SK-N-SH treated with all-trans-retinoic acid at 6 μM for 48 hours (cell line): ENCODE results near the gene LGR5.

Source experiments
- ATAC-seq: fragments of 200-7000 bp; cut with Tn5 transposase; 3 replicates; pipeline ENCODE4 v1.9.1; 2020; ENCODE audit warnings: mild to moderate bottlenecking, moderate library complexity
- ARNTL ChIP-seq: fragments of 450-650 bp; formaldehyde crosslinking; IDR thresholded peaks from 2 replicates; pipeline ENCODE4 v1.5.0; 2020; ENCODE audit warnings: low read depth, mild to moderate bottlenecking, moderate library complexity, borderline replicate concordance
- BACH2 ChIP-seq: fragments of 250-450 bp; sonication (Bioruptor Pico); IDR thresholded peaks from 2 replicates; pipeline ENCODE4 v1.9.0; 2021; ENCODE audit warnings: mild to moderate bottlenecking, borderline replicate concordance
- CSDC2 ChIP-seq: fragments of 250-450 bp; sonication (Bioruptor Pico); IDR thresholded peaks from 2 replicates; pipeline ENCODE4 v1.5.0; 2020; ENCODE audit warnings: mild to moderate bottlenecking, moderate library complexity
- CSRNP3 ChIP-seq: fragments of 250-450 bp; sonication (Bioruptor Pico); IDR thresholded peaks from 2 replicates; pipeline ENCODE4 v1.5.1; 2021; ENCODE audit warnings: mild to moderate bottlenecking, moderate library complexity
- GLIS3 ChIP-seq: fragments of 250-450 bp; sonication (Bioruptor Pico); IDR thresholded peaks from 2 replicates; pipeline ENCODE4 v1.5.0; 2020; ENCODE audit warnings: mild to moderate bottlenecking, moderate library complexity
- ISL1 ChIP-seq: fragments of 250-450 bp; sonication (Bioruptor Pico); IDR thresholded peaks from 2 replicates; pipeline ENCODE4 v2.1.2; 2022; ENCODE audit warnings: mild to moderate bottlenecking, moderate library complexity
- OSR1 ChIP-seq: fragments of 250-450 bp; sonication (Bioruptor Pico); IDR thresholded peaks from 2 replicates; pipeline ENCODE4 v1.8.0; 2022; ENCODE audit warnings: moderate library complexity, mild to moderate bottlenecking, inconsistent platforms
- PATZ1 ChIP-seq: fragments of 250-450 bp; sonication (Bioruptor Pico); IDR thresholded peaks from 2 replicates; pipeline ENCODE4 v1.8.0; 2020; ENCODE audit warnings: mild to moderate bottlenecking, moderate library complexity, borderline replicate concordance
- PPARA ChIP-seq: fragments of 250-450 bp; sonication (Bioruptor Pico); IDR thresholded peaks from 2 replicates; pipeline ENCODE4 v1.5.0; 2020; ENCODE audit warnings: mild to moderate bottlenecking, borderline replicate concordance
- RARB ChIP-seq: fragments of 250-450 bp; sonication (Bioruptor Pico); IDR thresholded peaks from 2 replicates; pipeline ENCODE4 v1.8.0; 2021; ENCODE audit warnings: mild to moderate bottlenecking, moderate library complexity
- SNAI2 ChIP-seq: fragments of 250-450 bp; sonication (Bioruptor Pico); IDR thresholded peaks from 2 replicates; pipeline ENCODE4 v1.5.0; 2020; ENCODE audit warnings: mild to moderate bottlenecking, moderate library complexity
- TCF4 ChIP-seq: fragments of 250-450 bp; sonication (Bioruptor Pico); IDR thresholded peaks from 2 replicates; pipeline ENCODE4 v1.8.0; 2021; ENCODE audit warnings: mild to moderate bottlenecking, moderate library complexity, borderline replicate concordance
- TOX ChIP-seq: fragments of 250-450 bp; sonication (Bioruptor Pico); IDR thresholded peaks from 2 replicates; pipeline ENCODE4 v1.8.0; 2021; ENCODE audit warnings: mild to moderate bottlenecking, moderate library complexity, borderline replicate concordance
- TSHZ2 ChIP-seq: fragments of 250-450 bp; sonication (Bioruptor Pico); IDR thresholded peaks from 2 replicates; pipeline ENCODE4 v1.5.0; 2020; ENCODE audit warnings: mild to moderate bottlenecking, moderate library complexity
- ZC3H10 ChIP-seq: fragments of 250-450 bp; sonication (Bioruptor Pico); IDR thresholded peaks from 2 replicates; pipeline ENCODE4 v1.5.1; 2021; ENCODE audit warnings: mild to moderate bottlenecking, moderate library complexity
- ZFP3 ChIP-seq: fragments of 250-450 bp; sonication (Bioruptor Pico); IDR thresholded peaks from 2 replicates; pipeline ENCODE4 v1.5.0; 2020; ENCODE audit warnings: mild to moderate bottlenecking, moderate library complexity
- ZNF70 ChIP-seq: fragments of 450-650 bp; formaldehyde crosslinking; IDR thresholded peaks from 2 replicates; pipeline ENCODE4 v1.5.0; 2020; ENCODE audit warnings: mild to moderate bottlenecking, moderate library complexity
- ZNF8 ChIP-seq: fragments of 450-650 bp; formaldehyde crosslinking; IDR thresholded peaks from 2 replicates; pipeline ENCODE4 v1.5.0; 2020; ENCODE audit warnings: mild to moderate bottlenecking, moderate library complexity

The LGR5 gene

GRCh38 chr12:71440763-71441748, 1.5 kb downstream of the LGR5 start (continued):
- TF ChIP-seq ARNTL (CRISPR knock-in tag) (no peak), ZC3H10 (CRISPR knock-in tag) (no peak)

- TF ChIP-seq RARB (CRISPR knock-in tag), result no peak
- no peak for TF ChIP-seq ZNF8 (CRISPR knock-in tag)
- TF ChIP-seq SNAI2 (CRISPR knock-in tag), result no peak
- no peak for TF ChIP-seq ARNTL (CRISPR knock-in tag)
- no peak for TF ChIP-seq ZFP3 (CRISPR knock-in tag)
- no peak for TF ChIP-seq ZNF70 (CRISPR knock-in tag)
- no peak for TF ChIP-seq PATZ1 (CRISPR knock-in tag)
- TF ChIP-seq PPARA (CRISPR knock-in tag), result no peak
- ATAC-seq, result no peak
Measured at GRCh38 chr12:71441836-71442566, 2.4 kb downstream of the LGR5 start.

- TF ChIP-seq GLIS3, result no peak
- no peak for TF ChIP-seq SNAI2 (CRISPR knock-in tag)
- ATAC-seq, result no peak
Measured at GRCh38 chr12:71442567-71442931, 3.0 kb downstream of the LGR5 start.

GRCh38 chr12:71445071-71445470, 5.5 kb downstream of the LGR5 start:
- TF ChIP-seq ZNF70 (CRISPR knock-in tag) (no peak), TCF4 (CRISPR knock-in tag) (no peak), SNAI2 (CRISPR knock-in tag) (no peak), ZNF8 (CRISPR knock-in tag) (no peak), OSR1 (CRISPR knock-in tag) (no peak), ZFP3 (CRISPR knock-in tag) (no peak)

GRCh38 chr12:71447691-71448132, 8.1 kb downstream of the LGR5 start:
- TF ChIP-seq BACH2 (no peak), ISL1 (no peak), ZFP3 (CRISPR knock-in tag) (no peak), CSDC2 (CRISPR knock-in tag) (no peak), CSRNP3 (CRISPR knock-in tag) (no peak), ZNF70 (CRISPR knock-in tag) (no peak), PPARA (CRISPR knock-in tag) (no peak), TSHZ2 (CRISPR knock-in tag) (no peak), ZNF8 (CRISPR knock-in tag) (no peak), TOX (no peak), GLIS3 (no peak)
- no peak for ATAC-seq

More at GRCh38 chr12:71445071-71445470, 5.5 kb downstream of the LGR5 start:
- ATAC-seq, result no peak
